GM18502 (cell line): ENCODE data around the gene MSRB2.
A peak's percentile ranks its signal among the peaks of the same experiment; 100 is the strongest.
"Not testable (repeated sequence)": the region's sequence is repeated elsewhere in the genome, so short reads cannot be mapped to it uniquely, and the experiment has no call there.

Experiments
- ATAC-seq: cut with Tn5 transposase; IDR thresholded peaks from one replicate; pipeline ENCODE4 v1.9.1; 2021; ENCODE audit warnings: mild to moderate bottlenecking; ENCODE audit not compliant: unreplicated experiment, poor library complexity

Gene MSRB2

GRCh38 chr10:23069019-23069815 is 26.2 kb upstream of the MSRB2 start:
- peak; percentile 49 for ATAC-seq

DNA sequence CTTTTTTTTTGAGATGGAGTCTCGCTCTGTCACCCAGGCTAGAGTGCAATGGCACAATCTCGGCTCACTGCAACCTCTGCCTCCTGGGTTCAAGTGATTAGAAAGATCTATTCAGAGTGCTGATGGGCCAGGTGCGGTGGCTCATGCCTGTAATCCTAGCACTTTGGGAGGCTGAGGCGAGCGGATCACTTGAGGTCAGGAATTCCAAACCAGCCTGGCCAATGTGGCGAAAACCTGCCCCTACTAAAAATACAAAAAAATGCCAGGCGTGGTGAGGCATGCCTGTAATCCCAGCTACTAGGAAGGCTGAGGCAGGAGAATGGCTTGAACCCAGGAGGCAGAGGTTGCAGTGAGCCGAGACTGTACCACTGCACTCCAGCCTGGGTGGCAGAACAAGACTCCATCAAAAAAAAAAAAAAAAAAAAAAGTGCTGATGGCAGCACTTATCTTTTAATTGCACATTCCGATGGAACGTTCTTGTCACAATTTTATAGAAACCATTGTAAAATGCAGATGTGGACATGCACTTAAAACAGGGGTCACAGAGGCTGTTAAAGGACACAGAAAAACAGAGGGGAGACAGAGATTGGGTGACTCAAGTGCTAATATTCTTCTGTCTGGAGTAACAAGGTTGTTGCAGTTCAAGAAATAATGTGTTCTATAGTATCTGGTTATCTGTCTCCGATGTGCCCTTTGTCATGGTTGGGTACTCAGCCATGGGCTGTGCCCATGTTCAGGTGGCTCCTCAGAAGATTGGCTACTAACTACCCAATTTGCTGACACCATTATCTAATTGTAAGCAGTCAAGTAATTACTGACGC is 25.1 kb upstream of the MSRB2 start:
- peak; percentile 8 for ATAC-seq

DNA sequence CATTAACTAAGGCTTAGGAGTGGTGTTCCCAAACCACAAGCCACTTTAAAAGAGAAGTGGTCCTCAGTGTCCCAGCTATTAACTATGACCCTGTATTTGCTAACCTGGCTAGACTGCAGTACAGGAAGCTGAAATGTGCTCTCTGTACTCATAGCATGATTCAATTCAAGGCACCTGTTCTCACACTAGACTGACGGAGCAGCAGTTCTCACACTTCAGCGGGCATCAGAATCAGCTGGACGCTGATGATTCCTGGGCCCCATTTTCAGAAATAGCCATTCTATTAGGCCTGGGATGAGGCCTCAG is 24.5 kb upstream of the MSRB2 start:
- peak; percentile 62 for ATAC-seq

- ATAC-seq: not testable (repeated sequence)
These were observed 22.8 kb upstream of the MSRB2 start for GRCh38 chr10:23072593-23072992.

GRCh38 chr10:23073527-23073926 is 21.9 kb upstream of the MSRB2 start:
- ATAC-seq: no peak

DNA sequence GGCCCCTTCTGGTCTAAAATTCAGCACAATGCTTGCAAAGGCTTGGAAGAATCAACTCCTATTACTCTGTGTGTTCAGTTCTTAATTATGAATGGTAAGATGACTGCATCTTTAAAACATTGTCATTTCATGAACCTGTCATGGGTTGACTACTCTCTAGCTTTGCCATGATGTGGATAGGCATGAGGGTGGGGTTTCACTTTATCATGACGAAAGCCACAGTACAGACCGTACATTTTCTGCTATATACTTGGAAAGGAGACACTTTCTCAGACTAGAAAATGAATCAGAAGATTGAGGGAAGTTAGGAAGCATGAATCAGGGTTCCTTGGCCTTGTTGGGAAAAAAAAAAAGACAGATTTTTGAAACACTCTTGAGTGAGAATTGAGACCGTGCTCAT is 19.7 kb upstream of the MSRB2 start:
- ATAC-seq: no peak

DNA sequence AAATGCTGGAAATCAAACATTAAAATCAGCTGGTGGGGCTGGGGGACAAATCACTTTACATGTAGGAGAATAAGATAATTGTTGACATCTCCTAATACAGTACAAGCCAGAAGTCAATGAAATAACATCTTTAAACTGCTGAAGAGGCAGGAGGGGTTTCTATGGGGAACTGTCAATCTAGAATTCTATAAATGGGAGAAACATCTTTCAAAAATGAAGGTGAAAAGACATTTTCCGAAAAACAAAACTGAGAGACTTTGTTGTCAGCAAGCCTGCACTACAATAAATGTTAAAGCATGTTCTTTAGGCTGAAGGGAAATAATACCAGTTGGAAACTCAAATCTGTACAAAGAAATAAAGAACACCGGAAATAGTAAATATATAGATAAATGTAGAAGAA is 17.3 kb upstream of the MSRB2 start:
- ATAC-seq: no peak

GRCh38 chr10:23079700-23080099 is 15.7 kb upstream of the MSRB2 start:
- ATAC-seq: no peak

DNA sequence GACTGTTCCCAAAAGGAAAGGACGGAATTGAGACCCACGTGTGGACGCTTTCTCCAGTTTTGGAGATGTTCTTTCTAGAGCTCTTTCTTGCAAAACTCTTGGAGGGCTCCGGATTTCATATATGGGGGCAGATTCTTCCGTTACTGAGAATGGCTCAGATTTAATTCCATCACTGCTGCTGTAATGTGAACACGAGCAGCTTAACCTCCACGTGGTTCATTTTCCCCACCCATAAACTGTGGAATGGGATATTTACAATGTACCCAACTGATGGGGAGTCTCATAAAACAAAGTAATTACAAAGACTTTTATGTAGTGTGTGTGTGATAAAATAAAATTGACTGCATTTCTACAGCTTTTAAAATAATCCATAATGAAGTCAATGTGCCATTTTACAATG is 15.1 kb upstream of the MSRB2 start:
- ATAC-seq: no peak

- ATAC-seq: no peak
These were observed 14.1 kb upstream of the MSRB2 start for GRCh38 chr10:23081221-23081750.

- ATAC-seq: no peak
These were observed 13.5 kb upstream of the MSRB2 start for GRCh38 chr10:23081891-23082290.

GRCh38 chr10:23088609-23089008 is 6.8 kb upstream of the MSRB2 start:
- ATAC-seq: no peak

- no peak for ATAC-seq
These were observed 484 bp upstream of the MSRB2 start for GRCh38 chr10:23094786-23095403.

GRCh38 chr10:23095966-23096801 is 805 bp downstream of the MSRB2 start:
- peak; percentile 68 for ATAC-seq

GRCh38 chr10:23096802-23097549 is 1.6 kb downstream of the MSRB2 start:
- ATAC-seq: no peak

DNA sequence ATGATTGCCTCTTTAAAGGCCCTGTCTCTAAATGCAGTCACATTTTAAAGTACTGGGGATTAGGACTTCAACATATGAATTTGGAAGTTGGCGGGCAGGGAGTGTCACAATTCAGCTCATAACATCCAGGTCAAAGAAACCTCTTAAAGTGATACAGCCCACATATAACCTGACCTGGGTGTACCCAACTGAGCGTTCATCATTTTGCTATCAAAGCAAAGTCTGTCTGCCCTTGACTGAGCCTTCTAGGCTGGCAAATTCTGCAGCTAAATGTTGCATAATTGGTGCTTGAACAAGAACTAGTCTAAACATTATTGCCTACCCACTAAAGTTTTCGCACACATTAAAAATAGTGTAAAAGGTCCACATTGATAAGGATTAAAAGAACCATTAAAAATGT is 3.7 kb downstream of the MSRB2 start:
- no peak for ATAC-seq

DNA sequence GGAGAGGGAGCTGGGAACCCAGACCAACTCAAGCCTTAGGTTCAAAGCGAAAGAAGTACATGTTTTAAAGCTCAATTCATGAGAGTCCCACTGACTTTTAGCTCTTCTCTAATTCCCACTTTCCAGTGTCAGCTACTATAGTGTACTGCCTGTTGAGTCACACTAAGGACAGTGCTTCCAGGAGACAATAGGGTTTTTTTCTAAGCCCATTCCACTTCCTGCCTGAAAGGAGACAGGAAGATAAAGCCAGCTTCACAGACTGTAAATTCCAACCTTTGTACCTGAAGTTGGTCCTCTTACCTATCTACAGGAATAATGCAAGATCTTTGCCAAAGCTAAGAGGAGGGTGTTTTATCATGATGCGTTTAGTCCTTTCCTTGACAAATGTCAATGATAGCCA is 4.4 kb downstream of the MSRB2 start:
- ATAC-seq: no peak

DNA sequence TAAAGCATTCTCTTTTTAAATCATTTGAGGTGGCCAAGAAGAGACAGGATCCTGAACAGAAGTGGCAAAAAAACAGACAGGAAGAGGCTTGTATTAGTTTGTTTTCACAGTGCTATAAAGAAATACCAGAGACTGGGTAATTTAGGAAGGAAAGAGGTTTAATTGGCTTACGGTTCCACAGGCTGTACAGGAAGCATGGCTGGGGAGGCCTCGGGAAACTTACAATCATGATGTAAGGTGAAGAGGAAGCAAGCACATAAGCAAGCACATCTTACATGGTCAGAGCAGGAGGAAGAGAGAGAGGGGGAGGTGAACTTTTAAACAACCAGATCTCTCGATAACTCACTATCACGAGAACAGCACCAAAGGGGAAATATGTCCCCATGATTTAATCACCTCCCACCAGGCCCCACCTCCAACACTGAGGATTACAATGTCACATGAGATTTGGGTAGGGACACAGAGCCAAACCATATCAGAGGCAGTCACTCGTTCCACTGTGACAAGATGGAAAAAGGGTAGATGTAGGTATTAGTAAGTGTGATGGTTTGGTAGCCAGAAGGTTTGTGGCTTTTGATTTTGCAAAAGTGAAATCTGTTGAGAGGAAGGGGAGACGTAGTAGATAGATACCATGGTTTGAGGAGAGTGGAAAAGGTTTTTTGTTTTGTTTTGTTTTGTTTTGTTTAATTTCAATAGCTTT is 5.1 kb downstream of the MSRB2 start:
- no peak for ATAC-seq
